ENCODE data around the gene THRA. TPM values are rescaled to one million over a fixed set of nuclear protein-coding genes. Genes with fewer than 3 reads are reported as not detected.

Gene THRA
- polyA plus RNA-seq, 1 donor (not counting 4 experiments of a cell fraction or from before 2014, with no cell fraction given) = 4.5 TPM

GRCh38 chr17:40021451-40021971 lies 41.3 kb upstream of the THRA start:
- Histone ChIP-seq H3K4me1 (ENCODE audit: control insufficient read depth, extremely low read depth, insufficient read depth, low read length) (peaks cover 55% of the 10 kb centered on the region), H3K79me2 (ENCODE audit: control insufficient read depth, insufficient read depth, low read length) (peaks cover 2% of the 10 kb centered on the region), H3K27me3 (ENCODE audit: control insufficient read depth, extremely low read depth, insufficient read depth, low read length) (no peaks in the 10 kb centered on the region), H3K4me2 (ENCODE audit: control insufficient read depth, extremely low read depth, insufficient read depth, low read depth, low read length) (peak overlapping the region; percentile 56), H3K27ac (ENCODE audit: control insufficient read depth, insufficient read depth, low read length) (peak overlapping the region; percentile 89), H4K20me1 (ENCODE audit: control insufficient read depth, extremely low read depth, insufficient read depth, low read length) (no peaks in the 10 kb centered on the region), H3K9me1 (ENCODE audit: control insufficient read depth, extremely low read depth, insufficient read depth, low read length) (peaks cover 2% of the 10 kb centered on the region), H3K36me3 (ENCODE audit: control insufficient read depth in 2 of 2, extremely low read depth in 1 of 2, insufficient read depth in 2 of 2, low read length in 2 of 2) (peaks cover 3 to 38% of the 10 kb centered on the region in 2 experiments), H3K9ac (ENCODE audit: control insufficient read depth, extremely low read depth, insufficient read depth, low read length) (peak overlapping the region; percentile 76), H3K4me3 (ENCODE audit: control insufficient read depth in 2 of 3, extremely low read depth in 1 of 3, insufficient read depth in 2 of 3, low read depth in 1 of 3, low read length in 3 of 3) (peak overlapping the region in 1 of 3 experiments; percentile 15), H2AFZ (ENCODE audit: control insufficient read depth, low read length) (no peak overlapping the region), H3K9me3 (ENCODE audit: control insufficient read depth, low read depth, low read length) (no peaks in the 10 kb centered on the region)
- dilution Hi-C loops (cut with MboI; ENCODE audit: extremely low pct_ligation_motif_present, low sequenced_read_pairs) = no loop called here
- TF ChIP-seq EZH2 (IDR thresholded peaks at IDR 0.05; ENCODE audit: low read length) (no peak), CTCF (optimal IDR thresholded peaks at IDR 0.05 in 1 of 3, IDR thresholded peaks at IDR 0.05 in 1 of 3, conservative IDR thresholded peaks at IDR 0.05 in 1 of 3; ENCODE audit: extremely low read depth in 1 of 3, insufficient read depth in 2 of 3, low read length in 3 of 3) (no peak)
- peak; percentile 98 for DNase-seq (ENCODE audit: low read depth, low spot score)
- FAIRE-seq = peak; percentile 95

GRCh38 chr17:40022497-40022896 lies 40.3 kb upstream of the THRA start:
- Histone ChIP-seq H2AFZ (ENCODE audit: control insufficient read depth, low read length) (no peak overlapping the region), H3K27me3 (ENCODE audit: control insufficient read depth, extremely low read depth, insufficient read depth, low read length) (no peaks in the 10 kb centered on the region), H3K27ac (ENCODE audit: control insufficient read depth, insufficient read depth, low read length) (peak overlapping the region; percentile 89), H3K4me3 (ENCODE audit: control insufficient read depth in 2 of 3, extremely low read depth in 1 of 3, insufficient read depth in 2 of 3, low read depth in 1 of 3, low read length in 3 of 3) (no peak overlapping the region), H3K4me2 (ENCODE audit: control insufficient read depth, extremely low read depth, insufficient read depth, low read depth, low read length) (no peak overlapping the region), H4K20me1 (ENCODE audit: control insufficient read depth, extremely low read depth, insufficient read depth, low read length) (no peaks in the 10 kb centered on the region), H3K36me3 (ENCODE audit: control insufficient read depth in 2 of 2, extremely low read depth in 1 of 2, insufficient read depth in 2 of 2, low read length in 2 of 2) (peaks cover 5 to 41% of the 10 kb centered on the region in 2 experiments), H3K79me2 (ENCODE audit: control insufficient read depth, insufficient read depth, low read length) (peaks cover 2% of the 10 kb centered on the region), H3K9ac (ENCODE audit: control insufficient read depth, extremely low read depth, insufficient read depth, low read length) (peak overlapping the region; percentile 48), H3K9me1 (ENCODE audit: control insufficient read depth, extremely low read depth, insufficient read depth, low read length) (peaks cover 2% of the 10 kb centered on the region), H3K9me3 (ENCODE audit: control insufficient read depth, low read depth, low read length) (no peaks in the 10 kb centered on the region), H3K4me1 (ENCODE audit: control insufficient read depth, extremely low read depth, insufficient read depth, low read length) (peaks cover 64% of the 10 kb centered on the region)
- FAIRE-seq (no peak), DNase-seq (ENCODE audit: low read depth, low spot score) (no peak)
- TF ChIP-seq CTCF (optimal IDR thresholded peaks at IDR 0.05 in 1 of 3, IDR thresholded peaks at IDR 0.05 in 1 of 3, conservative IDR thresholded peaks at IDR 0.05 in 1 of 3; ENCODE audit: extremely low read depth in 1 of 3, insufficient read depth in 2 of 3, low read length in 3 of 3) (peak in 1 of 3 experiments; percentile 10), EZH2 (IDR thresholded peaks at IDR 0.05; ENCODE audit: low read length) (no peak)
- dilution Hi-C loops (cut with MboI; ENCODE audit: extremely low pct_ligation_motif_present, low sequenced_read_pairs) = no loop called here
